Bronchial epithelial cell (primary cell): ENCODE measurements around the gene CTRL. TPM values are rescaled to one million over a fixed set of nuclear protein-coding genes. Genes with fewer than 3 reads are reported as not detected.
A peak's percentile ranks its signal among the peaks of the same experiment; 100 is the strongest.

ENCODE experiments used
- DNase-seq: peaks from one replicate; pipeline ENCODE4 v3.0.0-alpha.2; 2010; ENCODE audit warnings: low read depth
- FAIRE-seq: peaks from 2 replicates; lab custom pipeline; 2011; peaks lifted over from hg19 to GRCh38; lab: Jason Lieb, UNC
- H3K27me3 ChIP-seq: 2 replicates; pipeline ENCODE4 v1.5.1; 2011; ENCODE audit warnings: low read length; ENCODE audit not compliant: control insufficient read depth, insufficient read depth
- H3K36me3 ChIP-seq: 2 replicates; pipeline ENCODE4 v1.5.1; 2011; ENCODE audit warnings: low read length; ENCODE audit not compliant: control insufficient read depth, insufficient read depth
- H3K4me3 ChIP-seq: 2 replicates; pipeline ENCODE4 v1.5.1; 2011; ENCODE audit warnings: mild to moderate bottlenecking, low read depth, low read length, control low read depth
- total RNA-seq: library from RNA; depleted of rRNA; stranded (reverse); fragments of >200 nt; gene quantifications from 2 replicates; pipeline ENCODE4 v1.2.1, GENCODE V29; 2014
- TF ChIP-seq, protein P1 (sequence below): IDR thresholded peaks from 2 replicates; pipeline ENCODE4 v1.5.1; 2011; ENCODE audit warnings: mild to moderate bottlenecking, moderate library complexity, low read length, control low read depth, inconsistent platforms; ENCODE audit not compliant: insufficient read depth, severe bottlenecking

Gene CTRL
- total RNA-seq, 1 donor from 2014 or later, result 0.26 TPM

DNA sequence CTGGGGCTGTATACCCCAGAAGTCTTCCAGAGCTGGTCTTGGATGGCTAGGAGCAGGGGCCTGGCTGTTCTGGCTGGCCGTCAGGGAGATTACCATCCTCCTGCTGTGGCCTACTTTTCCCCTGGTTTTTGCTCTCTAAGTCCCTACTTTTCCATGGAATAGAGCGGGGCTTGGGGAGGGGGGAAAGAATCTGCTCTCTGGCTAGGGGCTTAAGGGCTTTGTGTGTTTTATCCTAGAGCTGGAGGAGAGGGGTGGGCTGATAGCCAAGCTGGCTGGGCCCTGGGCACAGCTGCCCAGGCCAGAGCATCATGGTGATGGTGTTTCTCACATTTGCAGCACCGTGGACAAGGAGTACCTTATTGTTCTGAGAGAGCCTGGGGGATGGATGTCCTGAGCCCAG lies 43.3 kb downstream of the CTRL start:
- TF ChIP-seq, protein P1, sequence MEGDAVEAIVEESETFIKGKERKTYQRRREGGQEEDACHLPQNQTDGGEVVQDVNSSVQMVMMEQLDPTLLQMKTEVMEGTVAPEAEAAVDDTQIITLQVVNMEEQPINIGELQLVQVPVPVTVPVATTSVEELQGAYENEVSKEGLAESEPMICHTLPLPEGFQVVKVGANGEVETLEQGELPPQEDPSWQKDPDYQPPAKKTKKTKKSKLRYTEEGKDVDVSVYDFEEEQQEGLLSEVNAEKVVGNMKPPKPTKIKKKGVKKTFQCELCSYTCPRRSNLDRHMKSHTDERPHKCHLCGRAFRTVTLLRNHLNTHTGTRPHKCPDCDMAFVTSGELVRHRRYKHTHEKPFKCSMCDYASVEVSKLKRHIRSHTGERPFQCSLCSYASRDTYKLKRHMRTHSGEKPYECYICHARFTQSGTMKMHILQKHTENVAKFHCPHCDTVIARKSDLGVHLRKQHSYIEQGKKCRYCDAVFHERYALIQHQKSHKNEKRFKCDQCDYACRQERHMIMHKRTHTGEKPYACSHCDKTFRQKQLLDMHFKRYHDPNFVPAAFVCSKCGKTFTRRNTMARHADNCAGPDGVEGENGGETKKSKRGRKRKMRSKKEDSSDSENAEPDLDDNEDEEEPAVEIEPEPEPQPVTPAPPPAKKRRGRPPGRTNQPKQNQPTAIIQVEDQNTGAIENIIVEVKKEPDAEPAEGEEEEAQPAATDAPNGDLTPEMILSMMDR, result no peak
- Histone ChIP-seq H3K36me3 (peaks cover 13% of the 10 kb centered on the region), H3K4me3 (no peak overlapping the region), H3K27me3 (no peaks in the 10 kb centered on the region)
- no peak for FAIRE-seq
- no peak for DNase-seq

DNA sequence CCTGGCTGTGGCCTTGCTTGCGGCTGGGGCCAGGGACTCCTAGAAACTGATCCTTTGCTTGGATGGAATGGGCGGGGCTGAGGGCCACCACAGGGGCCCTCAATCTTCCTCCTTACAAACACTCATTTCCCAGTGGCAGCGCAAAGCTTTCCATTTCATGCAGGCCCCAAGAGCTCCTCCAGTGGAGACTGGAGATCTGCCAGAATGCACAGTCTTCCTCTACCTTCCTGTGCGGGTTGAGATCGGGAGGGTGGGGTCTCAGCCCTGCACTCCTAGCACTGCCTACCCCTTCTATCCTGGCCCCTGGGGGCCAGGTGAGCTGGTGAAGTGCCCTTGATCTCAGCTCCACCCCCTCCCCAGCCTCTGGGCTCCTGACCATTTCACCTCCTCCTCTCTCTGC lies 45.3 kb downstream of the CTRL start:
- DNase-seq (no peak), FAIRE-seq (no peak)
- Histone ChIP-seq H3K36me3 (peaks cover 24% of the 10 kb centered on the region), H3K4me3 (no peak overlapping the region), H3K27me3 (no peaks in the 10 kb centered on the region)
- TF ChIP-seq, protein P1, result no peak

DNA sequence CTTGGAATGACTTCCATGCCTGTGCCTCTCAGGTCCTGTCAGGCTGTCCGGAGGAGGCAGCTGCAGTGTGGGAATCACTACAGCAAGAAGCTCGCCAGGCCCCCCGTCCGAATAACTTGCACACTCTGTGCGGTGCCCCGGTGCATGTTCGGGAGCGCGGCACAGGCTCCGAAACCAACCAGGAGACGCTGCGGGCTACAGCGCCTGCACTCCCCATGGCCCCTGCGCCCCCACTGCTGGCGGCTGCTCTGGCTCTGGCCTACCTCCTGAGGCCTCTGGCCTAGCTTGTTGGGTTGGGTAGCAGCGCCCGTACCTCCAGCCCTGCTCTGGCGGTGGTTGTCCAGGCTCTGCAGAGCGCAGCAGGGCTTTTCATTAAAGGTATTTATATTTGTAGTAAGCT lies 45.7 kb downstream of the CTRL start:
- H3K4me3 ChIP-seq, result no peak overlapping the region
- DNase-seq (no peak), FAIRE-seq (no peak)
- H3K36me3 ChIP-seq, result peaks cover 28% of the 10 kb centered on the region
- TF ChIP-seq, protein P1, result no peak
- no peaks in the 10 kb centered on the region for H3K27me3 ChIP-seq

DNA sequence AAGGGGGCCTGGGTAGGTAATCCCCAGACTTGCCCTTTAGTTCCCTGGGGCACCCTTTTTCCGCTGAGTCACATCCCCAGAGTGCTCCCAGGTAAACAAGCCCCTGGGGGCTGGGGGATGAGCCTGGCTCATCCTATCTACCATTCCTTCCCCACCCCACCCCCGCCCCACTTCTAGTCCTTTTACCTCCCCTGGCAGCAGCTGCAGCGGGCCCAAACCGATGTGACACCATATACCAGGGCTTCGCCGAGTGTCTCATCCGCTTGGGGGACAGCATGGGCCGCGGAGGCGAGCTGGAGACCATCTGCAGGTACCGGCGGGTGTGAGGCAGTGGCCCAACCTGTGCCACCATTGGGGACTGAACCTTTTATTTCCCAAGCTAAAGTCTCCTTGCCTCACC lies 46.1 kb downstream of the CTRL start:
- TF ChIP-seq, protein P1, result no peak
- H3K27me3 ChIP-seq, result no peaks in the 10 kb centered on the region
- peaks cover 30% of the 10 kb centered on the region for H3K36me3 ChIP-seq
- no peak overlapping the region for H3K4me3 ChIP-seq
- FAIRE-seq (no peak), DNase-seq (no peak)

DNA sequence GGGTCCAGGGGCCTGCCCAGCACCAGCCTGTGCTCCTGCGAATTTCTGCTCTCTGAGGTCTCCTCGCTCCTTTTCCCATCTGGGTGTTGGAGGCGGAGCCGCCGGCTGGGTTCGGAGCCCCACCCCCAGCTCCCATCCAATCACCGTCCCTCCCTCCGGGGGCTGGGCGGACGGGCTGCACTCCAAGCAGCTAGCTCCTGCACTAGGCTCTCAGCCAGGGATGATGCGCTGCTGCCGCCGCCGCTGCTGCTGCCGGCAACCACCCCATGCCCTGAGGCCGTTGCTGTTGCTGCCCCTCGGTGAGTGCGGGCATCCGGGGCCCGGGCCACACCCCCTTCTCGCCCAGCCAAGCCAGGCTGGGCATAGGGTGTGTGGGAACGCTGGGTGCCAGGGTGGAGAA lies 47.0 kb downstream of the CTRL start, which contains the start of gene NRN1L:
Gene NRN1L, plus strand, starts transcription at position 202 of the 400 bp plus-strand sequence. Its CDS starts 19 bp downstream, at position 221.
- H3K27me3 ChIP-seq, result no peaks in the 10 kb centered on the region
- no peak within 1 kb of the TSS for H3K4me3 ChIP-seq
- DNase-seq, result peak; percentile 66
- no peak for FAIRE-seq
- TF ChIP-seq, protein P1, result no peak
- peaks cover 34% of the 10 kb centered on the region for H3K36me3 ChIP-seq

DNA sequence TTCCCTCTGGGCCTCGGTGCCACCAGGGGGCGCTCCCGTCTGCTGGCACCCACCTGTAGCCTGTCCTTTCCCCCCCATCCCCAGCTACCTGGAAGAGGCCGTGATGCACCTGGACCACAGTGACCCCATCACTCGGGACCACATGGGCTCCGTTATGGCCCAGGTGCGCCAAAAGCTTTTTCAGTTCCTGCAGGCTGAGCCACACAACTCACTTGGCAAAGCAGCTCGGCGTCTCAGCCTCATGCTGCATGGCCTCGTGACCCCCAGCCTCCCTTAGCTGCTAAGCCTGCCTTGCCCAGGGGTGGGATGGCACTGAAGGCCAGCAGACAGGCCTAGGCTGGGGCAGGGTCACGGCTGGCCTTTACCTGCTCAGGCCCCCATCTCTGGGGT lies 47.8 kb downstream of the CTRL start:
- no peaks in the 10 kb centered on the region for H3K27me3 ChIP-seq
- TF ChIP-seq, protein P1, result peak; percentile 94
- H3K4me3 ChIP-seq, result no peak overlapping the region
- peaks cover 42% of the 10 kb centered on the region for H3K36me3 ChIP-seq
- DNase-seq, result no peak
- FAIRE-seq, result no peak
